Measurements from ENCODE around the gene IRAK3.

DNA sequence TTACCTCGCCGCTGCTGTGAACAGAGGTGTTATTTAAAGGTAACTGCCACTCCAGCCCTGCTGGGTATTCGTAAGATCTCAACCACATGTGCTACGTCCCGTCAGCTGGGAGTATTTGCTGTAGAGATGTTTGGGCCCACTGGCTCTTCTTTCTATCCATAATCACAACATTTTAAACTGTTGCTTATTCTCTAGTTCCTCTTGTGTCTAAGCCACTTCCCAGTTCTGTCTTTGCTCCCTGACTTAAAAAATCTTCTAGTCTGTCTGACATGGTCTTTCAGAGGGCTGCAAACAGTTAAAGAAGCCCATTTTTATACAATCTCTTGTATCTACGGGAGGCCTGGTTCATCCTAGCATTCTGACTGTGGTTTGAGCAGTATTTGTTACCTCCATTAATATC, 80.1 kb downstream of the IRAK3 start:
- TF ChIP-seq, protein P1, sequence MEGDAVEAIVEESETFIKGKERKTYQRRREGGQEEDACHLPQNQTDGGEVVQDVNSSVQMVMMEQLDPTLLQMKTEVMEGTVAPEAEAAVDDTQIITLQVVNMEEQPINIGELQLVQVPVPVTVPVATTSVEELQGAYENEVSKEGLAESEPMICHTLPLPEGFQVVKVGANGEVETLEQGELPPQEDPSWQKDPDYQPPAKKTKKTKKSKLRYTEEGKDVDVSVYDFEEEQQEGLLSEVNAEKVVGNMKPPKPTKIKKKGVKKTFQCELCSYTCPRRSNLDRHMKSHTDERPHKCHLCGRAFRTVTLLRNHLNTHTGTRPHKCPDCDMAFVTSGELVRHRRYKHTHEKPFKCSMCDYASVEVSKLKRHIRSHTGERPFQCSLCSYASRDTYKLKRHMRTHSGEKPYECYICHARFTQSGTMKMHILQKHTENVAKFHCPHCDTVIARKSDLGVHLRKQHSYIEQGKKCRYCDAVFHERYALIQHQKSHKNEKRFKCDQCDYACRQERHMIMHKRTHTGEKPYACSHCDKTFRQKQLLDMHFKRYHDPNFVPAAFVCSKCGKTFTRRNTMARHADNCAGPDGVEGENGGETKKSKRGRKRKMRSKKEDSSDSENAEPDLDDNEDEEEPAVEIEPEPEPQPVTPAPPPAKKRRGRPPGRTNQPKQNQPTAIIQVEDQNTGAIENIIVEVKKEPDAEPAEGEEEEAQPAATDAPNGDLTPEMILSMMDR (IDR thresholded peaks at IDR 0.05), result no peak
- TF ChIP-seq POLR2A (IDR thresholded peaks at IDR 0.05), result no peak
- no peak for TF ChIP-seq EP300 (IDR thresholded peaks at IDR 0.05)
